ENCODE measurements around the gene TLCD5. TPM values are rescaled to one million over a fixed set of nuclear protein-coding genes. Genes with fewer than 3 reads are reported as not detected.

TLCD5 gene
- total RNA-seq, 1 experiment from 2014 or later: 11.1 TPM

GRCh38 chr11:120342678-120343077, 17.6 kb downstream of the TLCD5 start:
- POLR2A ChIA-PET (ENCODE audit: low non-redundant PET): no interaction called here
- Histone ChIP-seq H3K36me3 (ENCODE audit: insufficient read depth, low read length, poor library complexity, severe bottlenecking) (peaks cover 7% of the 10 kb centered on the region), H3K27me3 (replicated peaks; ENCODE audit: insufficient read depth, low read depth, low read length, poor library complexity) (no peaks in the 10 kb centered on the region), H3K27ac (ENCODE audit: low read depth, low read length, poor library complexity, severe bottlenecking) (no peak overlapping the region), H3K4me3 (ENCODE audit: low read depth, low read length, poor library complexity, severe bottlenecking) (no peak overlapping the region), H3K9me3 (ENCODE audit: low read depth, low read length, poor library complexity, severe bottlenecking) (peaks cover 11% of the 10 kb centered on the region), H3K4me1 (ENCODE audit: insufficient read depth, low read length, poor library complexity, severe bottlenecking) (peaks cover 56% of the 10 kb centered on the region)
- TF ChIP-seq EZH2 (IDR thresholded peaks at IDR 0.05; ENCODE audit: borderline replicate concordance, low read depth, low read length, poor library complexity, severe bottlenecking) (no peak), CTCF (conservative IDR thresholded peaks at IDR 0.05; ENCODE audit: low read depth, low read length) (no peak)
- intact Hi-C loops (cut with micrococcal nuclease; ENCODE audit: unreplicated experiment): no loop called here
- CTCF ChIA-PET: no interaction called here
- no TSS peak for BruUV-seq (replicated peaks)
- no peak for DNase-seq (ENCODE audit: low spot score)

DNA sequence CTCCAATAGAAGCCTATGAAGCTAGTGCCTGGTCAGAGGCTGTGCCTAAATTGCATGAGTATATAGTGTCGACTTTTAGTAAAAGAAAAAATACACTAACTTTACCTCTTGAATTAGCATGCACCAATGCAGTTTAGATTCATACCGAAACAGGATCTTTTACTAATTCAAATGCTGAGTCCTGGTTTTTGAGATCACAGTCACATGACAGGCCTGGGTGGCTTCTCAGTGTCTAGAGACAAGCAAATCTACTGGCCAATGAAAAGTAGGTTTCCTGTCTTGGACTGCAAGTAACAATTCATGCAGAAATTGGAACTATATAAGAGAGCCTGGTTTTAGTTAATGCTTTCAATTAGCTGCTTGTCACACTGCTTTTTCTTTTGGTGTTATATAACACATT, 18.3 kb downstream of the TLCD5 start:
- Histone ChIP-seq H3K4me1 (ENCODE audit: insufficient read depth, low read length, poor library complexity, severe bottlenecking) (peaks cover 63% of the 10 kb centered on the region), H3K27me3 (replicated peaks; ENCODE audit: insufficient read depth, low read depth, low read length, poor library complexity) (no peaks in the 10 kb centered on the region), H3K9me3 (ENCODE audit: low read depth, low read length, poor library complexity, severe bottlenecking) (peaks cover 11% of the 10 kb centered on the region), H3K36me3 (ENCODE audit: insufficient read depth, low read length, poor library complexity, severe bottlenecking) (peaks cover 7% of the 10 kb centered on the region), H3K4me3 (ENCODE audit: low read depth, low read length, poor library complexity, severe bottlenecking) (no peak overlapping the region), H3K27ac (ENCODE audit: low read depth, low read length, poor library complexity, severe bottlenecking) (no peak overlapping the region)
- intact Hi-C loops (cut with micrococcal nuclease; ENCODE audit: unreplicated experiment): no loop called here
- CTCF ChIA-PET: no interaction called here
- BruUV-seq (replicated peaks): no TSS peak
- peak; percentile 35 for DNase-seq (ENCODE audit: low spot score)
- POLR2A ChIA-PET (ENCODE audit: low non-redundant PET): no interaction called here
- TF ChIP-seq CTCF (conservative IDR thresholded peaks at IDR 0.05; ENCODE audit: low read depth, low read length) (no peak), EZH2 (IDR thresholded peaks at IDR 0.05; ENCODE audit: borderline replicate concordance, low read depth, low read length, poor library complexity, severe bottlenecking) (no peak)

DNA sequence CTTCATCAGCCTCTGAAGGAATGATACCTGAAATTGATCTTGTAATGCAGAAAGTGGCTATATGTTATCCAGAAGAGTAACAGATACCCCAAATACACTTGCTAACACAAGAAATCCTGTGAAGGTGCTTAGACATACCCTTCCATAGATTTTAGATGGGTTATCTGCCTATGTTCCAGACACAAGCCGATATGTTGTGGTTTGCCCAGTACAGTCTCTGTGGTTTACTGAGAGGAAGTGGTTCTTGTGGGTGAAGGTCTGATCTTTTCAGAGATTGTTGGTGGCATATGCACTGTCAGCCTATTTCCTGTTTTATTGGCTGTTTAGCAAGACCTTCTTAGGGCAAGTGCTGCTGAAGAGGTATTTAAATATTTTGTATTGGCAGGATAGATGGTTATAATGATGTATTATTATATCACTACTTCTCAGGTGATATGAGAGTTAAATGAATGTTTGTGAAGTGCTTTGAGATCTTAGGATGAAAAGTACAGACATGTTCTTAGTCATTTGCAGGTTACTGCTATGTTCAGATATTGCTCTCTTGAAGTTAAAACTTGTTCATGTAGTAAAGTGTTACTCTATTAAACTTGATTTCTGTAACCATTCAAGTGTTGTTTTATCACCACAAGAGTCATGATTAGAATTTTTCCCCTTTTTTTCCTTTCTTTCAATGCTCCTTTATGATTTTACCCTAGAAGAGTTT, 19.4 kb downstream of the TLCD5 start:
- Histone ChIP-seq H3K36me3 (ENCODE audit: insufficient read depth, low read length, poor library complexity, severe bottlenecking) (peaks cover 7% of the 10 kb centered on the region), H3K27me3 (replicated peaks; ENCODE audit: insufficient read depth, low read depth, low read length, poor library complexity) (no peaks in the 10 kb centered on the region), H3K9me3 (ENCODE audit: low read depth, low read length, poor library complexity, severe bottlenecking) (peaks cover 11% of the 10 kb centered on the region), H3K4me3 (ENCODE audit: low read depth, low read length, poor library complexity, severe bottlenecking) (no peak overlapping the region), H3K4me1 (ENCODE audit: insufficient read depth, low read length, poor library complexity, severe bottlenecking) (peaks cover 71% of the 10 kb centered on the region), H3K27ac (ENCODE audit: low read depth, low read length, poor library complexity, severe bottlenecking) (peak overlapping the region; percentile 1)
- ChIA-PET POLR2A (ENCODE audit: low non-redundant PET) (no interaction called here), CTCF (no interaction called here)
- TF ChIP-seq EZH2 (IDR thresholded peaks at IDR 0.05; ENCODE audit: borderline replicate concordance, low read depth, low read length, poor library complexity, severe bottlenecking) (no peak), CTCF (conservative IDR thresholded peaks at IDR 0.05; ENCODE audit: low read depth, low read length) (no peak)
- intact Hi-C loops (cut with micrococcal nuclease; ENCODE audit: unreplicated experiment): no loop called here
- DNase-seq (ENCODE audit: low spot score): peak; percentile 60
- no TSS peak for BruUV-seq (replicated peaks)
